Measurements from ENCODE around the gene KRT34.

The KRT34 gene

GRCh38 chr17:41345992-41346391, 36.1 kb downstream of the KRT34 start:
- TF ChIP-seq SIN3A (IDR thresholded peaks at IDR 0.05; ENCODE audit: borderline replicate concordance, insufficient read depth, low read length) (no peak), POLR2AphosphoS5 (IDR thresholded peaks at IDR 0.05; ENCODE audit: low read depth, low read length) (no peak), FOXP2 (optimal IDR thresholded peaks at IDR 0.05; ENCODE audit: borderline replicate concordance, extremely low read depth, extremely low read length, insufficient read depth) (no peak), TAF1 (IDR thresholded peaks at IDR 0.05; ENCODE audit: borderline replicate concordance, insufficient read depth, low read length) (no peak)
- TF ChIP-seq, protein P1, sequence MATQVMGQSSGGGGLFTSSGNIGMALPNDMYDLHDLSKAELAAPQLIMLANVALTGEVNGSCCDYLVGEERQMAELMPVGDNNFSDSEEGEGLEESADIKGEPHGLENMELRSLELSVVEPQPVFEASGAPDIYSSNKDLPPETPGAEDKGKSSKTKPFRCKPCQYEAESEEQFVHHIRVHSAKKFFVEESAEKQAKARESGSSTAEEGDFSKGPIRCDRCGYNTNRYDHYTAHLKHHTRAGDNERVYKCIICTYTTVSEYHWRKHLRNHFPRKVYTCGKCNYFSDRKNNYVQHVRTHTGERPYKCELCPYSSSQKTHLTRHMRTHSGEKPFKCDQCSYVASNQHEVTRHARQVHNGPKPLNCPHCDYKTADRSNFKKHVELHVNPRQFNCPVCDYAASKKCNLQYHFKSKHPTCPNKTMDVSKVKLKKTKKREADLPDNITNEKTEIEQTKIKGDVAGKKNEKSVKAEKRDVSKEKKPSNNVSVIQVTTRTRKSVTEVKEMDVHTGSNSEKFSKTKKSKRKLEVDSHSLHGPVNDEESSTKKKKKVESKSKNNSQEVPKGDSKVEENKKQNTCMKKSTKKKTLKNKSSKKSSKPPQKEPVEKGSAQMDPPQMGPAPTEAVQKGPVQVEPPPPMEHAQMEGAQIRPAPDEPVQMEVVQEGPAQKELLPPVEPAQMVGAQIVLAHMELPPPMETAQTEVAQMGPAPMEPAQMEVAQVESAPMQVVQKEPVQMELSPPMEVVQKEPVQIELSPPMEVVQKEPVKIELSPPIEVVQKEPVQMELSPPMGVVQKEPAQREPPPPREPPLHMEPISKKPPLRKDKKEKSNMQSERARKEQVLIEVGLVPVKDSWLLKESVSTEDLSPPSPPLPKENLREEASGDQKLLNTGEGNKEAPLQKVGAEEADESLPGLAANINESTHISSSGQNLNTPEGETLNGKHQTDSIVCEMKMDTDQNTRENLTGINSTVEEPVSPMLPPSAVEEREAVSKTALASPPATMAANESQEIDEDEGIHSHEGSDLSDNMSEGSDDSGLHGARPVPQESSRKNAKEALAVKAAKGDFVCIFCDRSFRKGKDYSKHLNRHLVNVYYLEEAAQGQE (IDR thresholded peaks at IDR 0.05; ENCODE audit: insufficient read depth in 1 of 2, low read depth in 2 of 2, low read length in 2 of 2) = no peak

- TF ChIP-seq TAF1 (IDR thresholded peaks at IDR 0.05; ENCODE audit: borderline replicate concordance, insufficient read depth, low read length) = no peak
- TF ChIP-seq, protein P1 (IDR thresholded peaks at IDR 0.05; ENCODE audit: insufficient read depth in 1 of 2, low read depth in 2 of 2, low read length in 2 of 2) = no peak
- TF ChIP-seq SIN3A (IDR thresholded peaks at IDR 0.05; ENCODE audit: borderline replicate concordance, insufficient read depth, low read length) = no peak
- TF ChIP-seq FOXP2 (optimal IDR thresholded peaks at IDR 0.05; ENCODE audit: borderline replicate concordance, extremely low read depth, extremely low read length, insufficient read depth) = no peak
- TF ChIP-seq POLR2AphosphoS5 (IDR thresholded peaks at IDR 0.05; ENCODE audit: low read depth, low read length) = no peak
Measured at GRCh38 chr17:41343029-41343428, 39.1 kb downstream of the KRT34 start.

DNA sequence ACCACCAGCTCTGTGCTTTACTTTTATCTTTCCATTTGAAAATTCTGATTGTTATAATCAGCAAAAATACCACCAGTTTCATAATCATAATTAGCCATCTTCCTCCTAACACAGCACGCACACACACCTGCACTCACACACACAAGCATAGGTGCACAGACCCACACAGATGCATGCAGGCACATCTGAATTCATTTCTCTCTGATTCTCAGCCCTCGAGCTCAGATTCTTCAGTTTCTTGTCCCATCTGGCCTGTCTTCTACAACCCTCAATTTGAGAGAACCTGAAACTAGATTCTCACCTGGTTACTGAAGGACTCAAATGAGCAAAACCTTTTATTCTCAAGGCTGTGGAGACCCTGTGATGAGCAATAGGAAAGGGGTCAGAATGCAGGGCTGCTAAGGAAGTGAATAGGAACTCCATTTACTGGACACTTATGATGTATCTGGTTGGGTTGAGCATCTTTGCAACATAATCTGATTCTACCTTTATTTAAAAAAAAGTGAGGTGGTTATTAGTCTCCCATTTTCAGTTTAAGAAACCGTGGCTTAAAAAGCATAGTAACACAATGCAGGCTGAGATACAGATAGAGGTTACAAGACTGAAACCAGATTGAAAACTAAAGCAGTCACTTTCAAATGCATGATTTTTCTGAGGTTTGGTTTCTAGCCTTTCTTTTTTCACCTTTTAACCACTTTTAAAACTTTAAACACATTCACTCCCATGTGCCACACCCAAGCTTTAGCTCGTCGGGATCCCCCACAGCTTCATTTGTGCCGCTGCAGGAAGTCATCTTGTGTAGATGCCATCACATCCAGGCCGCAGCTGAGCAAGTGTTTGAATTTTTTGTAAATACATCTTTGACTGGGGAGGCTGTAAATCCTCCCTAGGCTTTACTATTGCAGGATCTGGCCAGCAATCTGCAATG, 40.9 kb downstream of the KRT34 start:
- TF ChIP-seq TAF1 (IDR thresholded peaks at IDR 0.05; ENCODE audit: borderline replicate concordance, insufficient read depth, low read length) (no peak), FOXP2 (optimal IDR thresholded peaks at IDR 0.05; ENCODE audit: borderline replicate concordance, extremely low read depth, extremely low read length, insufficient read depth) (no peak), SIN3A (IDR thresholded peaks at IDR 0.05; ENCODE audit: borderline replicate concordance, insufficient read depth, low read length) (no peak), POLR2AphosphoS5 (IDR thresholded peaks at IDR 0.05; ENCODE audit: low read depth, low read length) (no peak)
- TF ChIP-seq, protein P1 (IDR thresholded peaks at IDR 0.05; ENCODE audit: insufficient read depth in 1 of 2, low read depth in 2 of 2, low read length in 2 of 2) = no peak

GRCh38 chr17:41340494-41340893, 41.6 kb downstream of the KRT34 start:
- TF ChIP-seq FOXP2 (optimal IDR thresholded peaks at IDR 0.05; ENCODE audit: borderline replicate concordance, extremely low read depth, extremely low read length, insufficient read depth) (no peak), TAF1 (IDR thresholded peaks at IDR 0.05; ENCODE audit: borderline replicate concordance, insufficient read depth, low read length) (no peak)
- TF ChIP-seq, protein P1 (IDR thresholded peaks at IDR 0.05; ENCODE audit: insufficient read depth in 1 of 2, low read depth in 2 of 2, low read length in 2 of 2) = no peak
